Type B pancreatic cell (in vitro differentiated cells): Measurements from ENCODE around the gene SLC38A10. TPM values are rescaled to one million over a fixed set of nuclear protein-coding genes. Genes with fewer than 3 reads are reported as not detected.

Experiments
- DNase-seq: peaks from one replicate; pipeline ENCODE4 v3.0.0; 2021; ENCODE audit warnings: mixed read lengths; ENCODE audit not compliant: unreplicated experiment; ENCODE audit errors: extremely low spot score
- H3K27ac Mint-ChIP-seq: 2 replicates; pipeline ENCODE4 v1.8.0; 2021; ENCODE audit warnings: mild to moderate bottlenecking, mixed read lengths
- H3K27me3 Mint-ChIP-seq: 2 replicates; pipeline ENCODE4 v1.8.0; 2021; ENCODE audit warnings: mixed read lengths
- H3K36me3 Mint-ChIP-seq: 2 replicates; pipeline ENCODE4 v1.8.0; 2021; ENCODE audit warnings: mixed read lengths
- H3K4me1 Mint-ChIP-seq: one replicate; pipeline ENCODE4 v1.8.0; 2021; ENCODE audit warnings: mixed read lengths; ENCODE audit not compliant: unreplicated experiment
- H3K4me3 Mint-ChIP-seq: 2 replicates; pipeline ENCODE4 v1.8.0; 2021; ENCODE audit warnings: mild to moderate bottlenecking, mixed read lengths
- H3K9me3 Mint-ChIP-seq: 2 replicates; pipeline ENCODE4 v1.8.0; 2021; ENCODE audit warnings: mixed read lengths
- CTCF ChIP-seq: fragments of 200-600 bp; sonication (generic); conservative IDR thresholded peaks from 2 replicates; pipeline ENCODE4 v1.5.0; 2021; ENCODE audit warnings: antibody characterized with exemption, mild to moderate bottlenecking
- total RNA-seq: library from RNA; stranded (reverse); gene quantifications from 2 replicates; pipeline ENCODE4 v1.2.1, GENCODE V29; 2021; ENCODE audit warnings: low replicate concordance

The SLC38A10 gene
- total RNA-seq, 1 donor from 2014 or later = 85.0 TPM

GRCh38 chr17:81315885-81316391 lies 20.8 kb upstream of the SLC38A10 start:
- peak overlapping the region; percentile 16 for H3K27ac Mint-ChIP-seq
- peaks cover 16% of the 10 kb centered on the region for H3K4me1 Mint-ChIP-seq
- no peak overlapping the region for H3K4me3 Mint-ChIP-seq
- no peaks in the 10 kb centered on the region for H3K27me3 Mint-ChIP-seq
- no peaks in the 10 kb centered on the region for H3K36me3 Mint-ChIP-seq
- no peak for DNase-seq
- H3K9me3 Mint-ChIP-seq = no peaks in the 10 kb centered on the region
- TF ChIP-seq CTCF = no peak

GRCh38 chr17:81315129-81315884 lies 20.2 kb upstream of the SLC38A10 start:
- peaks cover 22% of the 10 kb centered on the region for H3K4me1 Mint-ChIP-seq
- no peak overlapping the region for H3K27ac Mint-ChIP-seq
- H3K9me3 Mint-ChIP-seq = no peaks in the 10 kb centered on the region
- no peak for TF ChIP-seq CTCF
- no peak for DNase-seq
- H3K4me3 Mint-ChIP-seq = no peak overlapping the region
- no peaks in the 10 kb centered on the region for H3K36me3 Mint-ChIP-seq
- no peaks in the 10 kb centered on the region for H3K27me3 Mint-ChIP-seq

- no peaks in the 10 kb centered on the region for H3K9me3 Mint-ChIP-seq
- no peak overlapping the region for H3K27ac Mint-ChIP-seq
- no peaks in the 10 kb centered on the region for H3K36me3 Mint-ChIP-seq
- no peaks in the 10 kb centered on the region for H3K27me3 Mint-ChIP-seq
- H3K4me3 Mint-ChIP-seq = no peak overlapping the region
- H3K4me1 Mint-ChIP-seq = peaks cover 23% of the 10 kb centered on the region
- TF ChIP-seq CTCF = no peak
- no peak for DNase-seq
These were observed 19.4 kb upstream of the SLC38A10 start for GRCh38 chr17:81314398-81315081.

- peak overlapping the region; percentile 50 for H3K27ac Mint-ChIP-seq
- peaks cover 29% of the 10 kb centered on the region for H3K4me1 Mint-ChIP-seq
- no peak overlapping the region for H3K4me3 Mint-ChIP-seq
- DNase-seq = no peak
- no peak for TF ChIP-seq CTCF
- H3K36me3 Mint-ChIP-seq = no peaks in the 10 kb centered on the region
- no peaks in the 10 kb centered on the region for H3K9me3 Mint-ChIP-seq
- H3K27me3 Mint-ChIP-seq = no peaks in the 10 kb centered on the region
These were observed 18.8 kb upstream of the SLC38A10 start for GRCh38 chr17:81313776-81314397.

GRCh38 chr17:81312624-81313325 lies 17.7 kb upstream of the SLC38A10 start:
- TF ChIP-seq CTCF = no peak
- Mint-ChIP-seq H3K27ac (no peak overlapping the region), H3K4me3 (no peak overlapping the region), H3K9me3 (no peaks in the 10 kb centered on the region), H3K36me3 (no peaks in the 10 kb centered on the region), H3K27me3 (no peaks in the 10 kb centered on the region), H3K4me1 (peaks cover 28% of the 10 kb centered on the region)
- DNase-seq = no peak
